K562 (cell line): ENCODE measurements around the gene KIR2DL4. TPM values are rescaled to one million over a fixed set of nuclear protein-coding genes. Genes with fewer than 3 reads are reported as not detected.

Experiments used
- ATAC-seq: fragments of 200-7000 bp; cut with Tn5 transposase; 3 replicates; pipeline ENCODE4 v1.9.1; 2020; ENCODE audit warnings: moderate library complexity
- BruUV-seq: library from RNA; stranded (reverse); fragments of 400-500 nt; replicated peaks from 2 replicates; lab custom pipeline; 2021; lab: Mats Ljungman, UMichigan
- CTCF ChIA-PET: fragments of 300-600 bp; formaldehyde crosslinking; extraction: SDS; loops from one replicate; lab custom pipeline; 2021; ENCODE audit warnings: low intra/inter-chr PET ratio; lab: Yijun Ruan, JAX
- POLR2A ChIA-PET: fragments of 300-600, 350-650 bp; sonication (Branson Sonifier 250); formaldehyde crosslinking; extraction: SDS; loops from one replicate; lab custom pipeline; 2021; ENCODE audit warnings: antibody characterized with exemption, inconsistent platforms; lab: Yijun Ruan, JAX
- DNase-seq, 4 experiments: peaks; one replicate each; pipeline versions ENCODE4 v3.0.0 to v3.0.0-alpha.2; 2011 to 2018; ENCODE audit warnings: low spot score in 3 of 4, mixed read lengths in 3 of 4; ENCODE audit errors: extremely low read depth in 1 of 4
- FAIRE-seq: peaks from 2 replicates; lab custom pipeline; 2011; peaks lifted over from hg19 to GRCh38; lab: Jason Lieb, UNC
- H2AFZ ChIP-seq: 2 replicates; pipeline ENCODE4 v1.6.0; 2011; ENCODE audit warnings: low read depth, low read length, control low read depth, inconsistent platforms
- H3K27ac ChIP-seq: fragments of 200-600 bp; 3 replicates; pipeline ENCODE4 v1.8.0; 2011; ENCODE audit warnings: low read depth, mild to moderate bottlenecking, control low read depth, inconsistent platforms, low read length, moderate library complexity, mixed read lengths; ENCODE audit errors: extremely low read depth
- H3K27me3 ChIP-seq, 2 experiments: fragments of 300-600 bp in 1 of 2; 2 replicates in 1 of 2; 3 replicates in 1 of 2; pipeline versions ENCODE4 v1.6.0 to v1.8.0; 2011; ENCODE audit warnings: inconsistent platforms in 2 of 2, low read length in 2 of 2, mild to moderate bottlenecking in 1 of 2, mixed read lengths in 1 of 2, moderate library complexity in 1 of 2; ENCODE audit not compliant: control insufficient read depth in 2 of 2, insufficient read depth in 2 of 2
- H3K36me3 ChIP-seq: fragments of 300-600 bp; 3 replicates; pipeline ENCODE4 v1.8.0; 2011; ENCODE audit warnings: mild to moderate bottlenecking, low read length, inconsistent platforms; ENCODE audit not compliant: control insufficient read depth, insufficient read depth
- H3K4me1 ChIP-seq, 2 experiments: fragments of 200-600 bp in 1 of 2; replicated peaks in 1 of 2; 2 replicates in 1 of 2; 3 replicates in 1 of 2; pipeline versions ENCODE4 v1.5.1 to v1.8.0; 2011; ENCODE audit warnings: inconsistent platforms in 2 of 2, low read length in 2 of 2, mild to moderate bottlenecking in 1 of 2, mixed read lengths in 1 of 2, moderate library complexity in 1 of 2; ENCODE audit not compliant: control insufficient read depth in 2 of 2, insufficient read depth in 2 of 2
- H3K4me2 ChIP-seq: 2 replicates; pipeline ENCODE4 v1.6.1; 2011; ENCODE audit warnings: low read length, control low read depth, inconsistent platforms, mixed read lengths; ENCODE audit not compliant: insufficient read depth
- H3K4me3 ChIP-seq: fragments of 200-600 bp; sonication (generic), shearing (Covaris generic); 2 replicates; pipeline ENCODE4 v1.5.1; 2016; ENCODE audit warnings: control low read depth, inconsistent platforms
- H3K79me2 ChIP-seq: fragments of 200-600 bp; 3 replicates; pipeline ENCODE4 v1.8.0; 2011; ENCODE audit warnings: low read length, inconsistent platforms; ENCODE audit not compliant: control insufficient read depth, insufficient read depth
- H3K9ac ChIP-seq, 2 experiments: 2 replicates each; pipeline versions ENCODE4 v1.6.0 to v1.6.1; 2011; ENCODE audit warnings: low read depth in 2 of 2, low read length in 2 of 2, control low read depth in 1 of 2, inconsistent platforms in 1 of 2, mild to moderate bottlenecking in 1 of 2, mixed read lengths in 1 of 2; ENCODE audit not compliant: insufficient read depth in 1 of 2
- H3K9me1 ChIP-seq: one replicate; pipeline ENCODE4 v1.6.0; 2011; ENCODE audit warnings: inconsistent platforms, mild to moderate bottlenecking, low read length, moderate library complexity; ENCODE audit not compliant: control insufficient read depth, insufficient read depth
- H3K9me3 ChIP-seq: replicated peaks from 2 replicates; pipeline ENCODE4 v1.5.1; 2011; ENCODE audit warnings: low read depth, low read length, inconsistent platforms; ENCODE audit not compliant: control insufficient read depth, insufficient read depth
- H4K20me1 ChIP-seq: replicated peaks from 2 replicates; pipeline ENCODE4 v1.6.1; 2011; ENCODE audit warnings: low read length, inconsistent platforms, mixed read lengths; ENCODE audit not compliant: control insufficient read depth, insufficient read depth
- CREB1 ChIP-seq, 2 experiments: sonication (generic) in 1 of 2; formaldehyde crosslinking in 1 of 2; IDR thresholded peaks; 2 replicates each; pipeline versions ENCODE4 v1.6.1 to v1.8.0; 2012 to 2022; ENCODE audit warnings: inconsistent platforms in 1 of 2, mild to moderate bottlenecking in 1 of 2, missing genetic modification reagents in 1 of 2, moderate library complexity in 1 of 2
- EZH2 ChIP-seq: IDR thresholded peaks from 2 replicates; pipeline ENCODE4 v1.6.1; 2012; ENCODE audit warnings: low read depth, mild to moderate bottlenecking, inconsistent platforms, low read length, borderline replicate concordance
- IRF1 ChIP-seq: sonication (generic); formaldehyde crosslinking; IDR thresholded peaks from 2 replicates; pipeline ENCODE4 v1.8.0; 2022; ENCODE audit warnings: missing genetic modification reagents, mild to moderate bottlenecking, borderline replicate concordance
- NFE2 ChIP-seq: IDR thresholded peaks from 2 replicates; pipeline ENCODE4 v1.6.1; 2014; ENCODE audit warnings: antibody characterized with exemption, low read depth
- PRDM10 ChIP-seq: fragments of 450-650 bp; IDR thresholded peaks from 2 replicates; pipeline ENCODE4 v1.6.1; 2018; ENCODE audit not compliant: partially characterized antibody
- PTRF ChIP-seq: fragments of 450-650 bp; IDR thresholded peaks from 2 replicates; pipeline ENCODE4 v1.6.1; 2016; ENCODE audit warnings: mild to moderate bottlenecking, missing genetic modification characterization, missing compliant biosample characterization
- USF2 ChIP-seq: sonication (generic); formaldehyde crosslinking; IDR thresholded peaks from 2 replicates; pipeline ENCODE4 v1.5.0; 2020; ENCODE audit warnings: missing genetic modification reagents
- XRCC4 ChIP-seq: IDR thresholded peaks from one replicate; pipeline ENCODE4 v1.6.1; 2011; ENCODE audit not compliant: insufficient read depth, insufficient read length; ENCODE audit errors: extremely low read depth
- ZBTB9 ChIP-seq: fragments of 450-650 bp; formaldehyde crosslinking; IDR thresholded peaks from 2 replicates; pipeline ENCODE4 v1.4.0; 2020; ENCODE audit warnings: mild to moderate bottlenecking, moderate library complexity
- ZNF232 ChIP-seq: sonication (generic); formaldehyde crosslinking; IDR thresholded peaks from 2 replicates; pipeline ENCODE4 v1.8.0; 2022; ENCODE audit warnings: mild to moderate bottlenecking, missing genetic modification reagents
- ZNF764 ChIP-seq: fragments of 250-450 bp; sonication (Bioruptor Pico); IDR thresholded peaks from 2 replicates; pipeline ENCODE4 v1.4.0; 2020; ENCODE audit warnings: low read depth, mild to moderate bottlenecking, moderate library complexity
- WGBS: fragments of 100-300 bp; shearing (Covaris generic); methylation state at CpG from one replicate; pipeline ENCODE4 v1.1.6; 2016; ENCODE audit warnings: low coverage, mixed read lengths; ENCODE audit not compliant: insufficient coverage; ENCODE audit errors: missing lambda C conversion rate; 5-methylcytosine and 5-hydroxymethylcytosine counted together
- in situ Hi-C: fragments of 300-500 bp; cut with MboI; formaldehyde crosslinking; loops from 4 replicates; pipeline ENCODE4 v1.15.0; 2018; ENCODE audit warnings: inconsistent platforms, mixed read lengths
- intact Hi-C: fragments of 100-400 bp; cut with micrococcal nuclease; formaldehyde crosslinking; loops from 2 replicates; pipeline ENCODE4 v1.14.2; 2022
- polyA plus RNA-seq, 8 experiments: library from polyadenylated mRNA; depleted of rRNA in 4 of 8; stranded (reverse) in 5 of 8; unstranded in 3 of 8; fragments of >200 nt; fragmentation: Nextera tagmentation in 2 of 8; fragmentation: Illumina TruSeq in 1 of 8; extraction: Ambion mirVana in 2 of 8; extraction: Trizol in 1 of 8; gene quantifications; 2 replicates each; pipeline versions ENCODE4 v1.2.1 to v1.2.3, GENCODE V29; 2011 to 2014; ENCODE audit warnings: inconsistent platforms in 1 of 8, missing spikeins in 1 of 8
- total RNA-seq, 7 experiments: library from RNA; depleted of rRNA in 6 of 7; stranded (reverse); fragments of >200 nt in 6 of 7; fragmentation: Illumina TruSeq in 2 of 7; extraction: Trizol in 2 of 7; gene quantifications; 2 replicates each; pipeline versions ENCODE4 v1.2.1 to v1.2.3, GENCODE V29; 2011 to 2021; ENCODE audit warnings: low replicate concordance in 1 of 7

KIR2DL4 gene
- total and polyA plus RNA-seq, 9 of the 15 experiments (the other 6 are each of a cell fraction or from before 2014, with no cell fraction given), result not detected

- Histone ChIP-seq H3K9me3 (no peaks in the 10 kb centered on the region), H4K20me1 (0 out of 2 replicates have a peak, but pooled peaks cover 2% of the 10 kb centered on the region), H3K9ac (no peak overlapping the region), H3K79me2 (no peaks in the 10 kb centered on the region), H3K36me3 (no peaks in the 10 kb centered on the region), H3K4me1 (no peaks in the 10 kb centered on the region), H3K4me2 (no peak overlapping the region), H2AFZ (no peak overlapping the region), H3K9me1 (no peaks in the 10 kb centered on the region), H3K4me3 (no peak overlapping the region), H3K27ac (no peak overlapping the region), H3K27me3 (peaks cover 5 to 53% of the 10 kb centered on the region in 2 experiments; a peak in 4 of 5 replicates)
- TF ChIP-seq ZNF764 (CRISPR knock-in tag) (no peak), USF2 (CRISPR knock-in tag) (no peak), CREB1 (IDR thresholded peaks at IDR 0.05) (no peak), CREB1 (CRISPR knock-in tag; IDR thresholded peaks at IDR 0.05) (no peak), ZNF232 (CRISPR knock-in tag) (no peak), ZBTB9 (CRISPR knock-in tag) (no peak), NFE2 (no peak), XRCC4 (no peak), PTRF (no peak), IRF1 (CRISPR knock-in tag) (no peak), PRDM10 (no peak), EZH2 (no peak)
- BruUV-seq, result no TSS peak
- CTCF ChIA-PET, result no interaction called here
- in situ Hi-C loops, result no loop called here
- FAIRE-seq (no peak), DNase-seq (no peak), ATAC-seq (no peak)
- POLR2A ChIA-PET, result no interaction called here
- intact Hi-C loops, result no loop called here
- 5% methylated on average over 10 of the region's 10 CpGs for WGBS
Observed at GRCh38 chr19:54804571-54804970, 1.2 kb downstream of the KIR2DL4 start.
